ENCODE data around the gene NUAK1.

NUAK1 gene

DNA sequence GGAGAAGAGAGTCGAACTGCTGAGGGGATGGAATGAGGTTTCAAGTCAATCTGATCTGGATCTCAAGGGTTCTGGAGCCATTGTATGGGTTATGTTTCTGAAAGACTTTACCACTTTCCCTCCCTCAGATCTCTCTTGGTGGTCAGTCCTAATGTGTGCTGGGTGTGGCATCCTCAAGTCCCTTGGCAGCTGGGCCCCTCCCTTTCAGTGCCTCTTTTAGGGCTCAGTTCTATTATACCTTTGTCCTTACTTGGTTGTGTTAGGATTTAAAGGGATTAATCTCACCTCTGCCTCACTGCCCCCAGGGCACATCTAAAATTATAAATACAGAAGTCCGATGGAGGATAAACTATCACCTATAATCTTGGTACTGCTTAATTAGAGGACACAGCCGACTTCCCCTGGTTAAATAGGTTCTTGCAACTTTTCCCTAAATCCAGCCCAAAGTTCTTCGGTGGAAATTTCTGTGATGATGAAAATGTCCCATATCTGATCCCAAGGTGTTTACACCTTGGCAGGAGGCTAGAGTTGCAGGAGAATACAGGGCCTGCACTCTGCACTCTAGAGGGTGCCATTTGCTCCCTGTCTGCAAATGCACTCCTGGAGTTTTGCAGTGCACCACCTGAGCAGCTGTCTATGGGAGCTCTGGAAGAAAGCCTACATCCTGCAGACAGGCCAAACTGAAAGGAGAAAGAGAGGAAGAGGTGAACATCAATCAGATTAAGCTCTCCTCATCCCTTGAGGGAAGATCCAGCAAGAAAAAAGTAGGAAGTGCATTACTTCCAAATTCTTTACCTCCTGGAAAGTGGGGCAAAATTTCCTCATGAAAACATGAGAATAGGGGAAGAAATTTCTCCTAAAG lies 106.8 kb downstream of the NUAK1 start:
- DNase-seq (ENCODE audit: low read depth), result no peak

DNA sequence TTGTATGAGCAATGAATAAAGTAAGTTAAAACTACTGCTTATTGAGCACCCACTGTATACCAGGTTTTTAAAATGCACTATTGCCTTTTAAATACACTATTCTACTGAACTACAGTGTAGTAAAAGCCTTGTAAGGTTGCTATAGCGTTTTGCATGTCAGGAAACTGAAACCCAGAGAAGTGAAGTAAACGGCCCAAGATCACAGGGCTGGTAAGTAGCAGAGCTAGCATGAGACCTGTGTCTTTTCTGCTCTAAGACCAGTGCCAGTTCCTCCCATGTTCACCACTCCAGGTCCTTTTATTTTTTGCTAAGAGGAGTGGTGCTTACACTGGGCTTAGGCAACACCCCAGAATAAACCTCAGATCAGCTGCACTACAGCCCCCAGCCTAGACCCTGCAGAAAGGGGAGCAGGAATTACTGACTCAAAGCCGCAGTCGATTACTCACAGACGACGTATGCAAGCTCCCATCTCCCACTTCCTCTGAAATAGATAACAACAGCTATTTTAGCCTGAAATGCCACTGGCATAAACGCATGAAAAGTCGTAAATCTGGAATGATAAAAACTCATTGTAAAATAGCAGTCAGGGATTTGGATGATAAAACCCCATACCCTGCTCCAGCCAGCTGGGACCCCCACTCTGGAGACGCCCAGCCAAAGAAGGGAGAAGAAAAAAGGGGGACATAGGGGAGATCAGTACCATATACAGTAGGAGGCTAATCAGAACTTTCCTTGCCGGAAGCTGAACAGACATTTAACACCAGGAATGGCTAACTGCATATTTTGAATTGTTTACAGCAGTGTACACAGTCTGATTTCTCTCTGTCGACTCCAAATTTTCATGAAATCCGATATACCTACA lies 108.3 kb downstream of the NUAK1 start:
- peak; percentile 87 for DNase-seq (ENCODE audit: low read depth)

DNA sequence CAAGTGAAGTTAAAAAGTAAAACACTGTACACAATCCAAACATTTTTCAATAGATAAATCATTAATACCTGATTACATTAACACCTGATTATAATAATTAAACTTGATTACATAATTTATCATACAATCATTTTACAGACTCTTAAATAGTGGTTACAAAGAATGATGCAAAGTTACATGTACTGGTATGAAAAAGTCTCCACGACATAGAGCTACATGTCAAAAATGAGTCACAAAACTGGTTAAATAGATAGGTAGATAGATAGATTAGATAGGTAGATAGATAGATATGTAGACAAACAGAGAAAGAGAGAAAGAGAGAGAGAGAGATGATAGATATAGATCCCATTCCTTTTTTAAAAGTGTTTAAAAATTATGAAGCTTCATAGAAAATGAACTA lies 109.2 kb downstream of the NUAK1 start:
- DNase-seq (ENCODE audit: low read depth), result no peak

DNA sequence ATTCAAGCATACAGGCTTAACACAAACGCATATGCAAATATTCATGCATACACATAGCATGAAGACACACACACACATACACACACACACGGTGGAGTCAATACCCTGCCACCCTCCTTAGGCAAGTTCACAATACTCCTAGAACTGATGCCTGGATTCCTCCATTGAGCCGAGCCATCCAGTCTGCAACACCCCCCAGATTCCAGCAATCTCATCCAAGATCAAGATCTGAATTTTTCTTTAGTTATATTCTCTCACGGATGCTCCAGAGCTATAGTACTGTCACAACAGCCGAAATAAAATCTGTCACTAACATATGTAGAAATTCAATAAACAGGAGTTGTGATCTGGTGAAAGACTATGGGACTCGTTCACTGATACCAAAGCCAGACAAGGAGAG lies 110.8 kb downstream of the NUAK1 start:
- DNase-seq (ENCODE audit: low read depth), result no peak

DNA sequence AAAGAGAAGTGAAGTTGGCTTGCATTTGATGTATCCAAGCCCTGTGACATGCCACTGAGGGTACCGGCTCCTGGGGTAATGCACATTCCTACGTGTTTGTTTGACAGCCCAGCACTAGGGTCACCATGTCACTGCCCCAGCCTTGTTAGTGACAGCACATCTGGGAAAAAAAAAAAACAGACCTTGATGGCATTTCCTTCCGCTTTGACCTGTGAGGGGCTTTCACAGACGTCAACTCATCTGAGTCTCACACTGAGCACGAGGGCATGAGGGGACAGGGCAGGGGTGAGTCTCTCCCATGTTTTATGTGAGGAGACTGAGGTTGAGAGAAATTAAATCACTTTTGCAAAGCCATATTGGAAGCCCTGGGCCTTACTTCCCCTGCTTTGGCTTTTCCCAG lies 111.5 kb downstream of the NUAK1 start:
- no peak for DNase-seq (ENCODE audit: low read depth)

DNA sequence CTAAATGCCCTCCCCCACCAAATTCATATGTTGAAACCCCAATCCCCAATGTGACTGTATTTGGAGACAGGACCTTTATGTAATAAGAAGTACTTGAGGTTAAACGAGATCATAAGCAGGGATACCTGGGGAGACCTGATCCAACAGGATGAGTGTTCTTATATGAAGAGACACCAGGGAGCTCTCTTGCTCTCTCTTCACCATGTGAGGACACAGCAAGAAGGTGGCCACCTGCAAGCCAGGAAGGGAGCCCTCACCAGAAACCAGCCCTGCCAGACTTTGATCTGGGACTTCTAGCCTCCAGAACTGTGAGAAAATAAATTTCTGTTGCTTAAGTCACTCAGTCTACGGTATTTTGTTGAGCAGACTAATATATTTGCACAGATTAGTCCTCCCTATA lies 113.6 kb downstream of the NUAK1 start:
- DNase-seq (ENCODE audit: low read depth), result no peak

DNA sequence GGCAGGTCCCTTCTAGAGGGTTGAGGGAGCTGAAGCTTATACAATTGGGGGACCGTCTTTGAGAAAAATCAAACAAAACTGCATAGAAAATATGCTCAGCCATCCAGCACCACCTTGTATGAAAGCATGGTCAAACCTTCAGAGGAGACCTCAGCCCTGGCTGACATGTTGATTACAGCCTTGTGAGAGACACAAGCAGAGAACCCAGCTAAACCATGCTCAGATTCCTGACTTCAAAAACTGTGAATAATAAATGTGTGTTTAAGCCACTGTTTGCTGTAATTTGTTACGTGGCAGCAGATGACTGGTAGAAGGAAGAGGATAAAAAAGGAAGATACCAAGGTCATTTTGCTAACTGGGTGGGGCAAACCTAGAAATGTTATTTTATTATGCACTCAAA lies 115.7 kb downstream of the NUAK1 start:
- no peak for DNase-seq (ENCODE audit: low read depth)

DNA sequence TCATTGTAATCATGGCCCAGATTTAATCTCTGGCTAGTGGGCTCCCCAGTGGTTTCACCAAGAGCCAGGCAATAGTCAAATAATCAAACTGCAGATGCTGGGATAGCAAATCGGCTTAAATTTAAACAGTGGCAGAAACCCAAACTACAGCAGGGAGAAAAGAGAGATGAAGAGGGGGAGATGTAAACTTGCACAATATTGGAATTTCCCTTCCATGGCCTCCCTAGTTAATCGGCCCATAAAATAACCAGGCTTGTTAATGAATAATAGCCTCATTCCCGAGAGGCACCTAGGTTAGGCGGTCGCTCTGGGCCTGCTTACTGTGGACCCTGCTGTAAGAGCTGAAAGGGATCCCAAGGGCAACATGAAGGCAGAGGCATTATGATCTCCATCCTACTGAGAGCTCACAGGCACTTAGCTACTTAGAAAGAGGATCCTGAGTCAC lies 116.2 kb downstream of the NUAK1 start:
- DNase-seq (ENCODE audit: low read depth), result no peak

DNA sequence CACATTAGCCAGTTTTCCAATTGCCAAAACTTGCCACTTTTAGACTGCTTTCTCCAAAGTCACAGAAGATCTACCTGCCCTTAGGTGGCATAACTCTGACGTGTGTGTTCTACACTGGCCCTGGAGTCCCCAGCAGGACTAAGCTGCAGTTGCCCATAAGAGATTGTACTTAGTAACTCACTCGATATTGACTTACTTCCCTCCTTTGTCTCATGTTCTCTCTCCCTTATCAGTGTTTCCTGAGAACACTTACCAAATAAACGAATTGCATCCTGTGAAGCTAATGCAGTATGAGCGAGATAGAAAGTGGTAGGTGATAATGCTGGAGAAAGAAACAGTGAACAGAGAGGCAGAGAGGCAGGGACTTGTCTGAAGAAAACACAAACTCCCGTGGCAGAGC lies 117.2 kb downstream of the NUAK1 start:
- no peak for DNase-seq (ENCODE audit: low read depth)

DNA sequence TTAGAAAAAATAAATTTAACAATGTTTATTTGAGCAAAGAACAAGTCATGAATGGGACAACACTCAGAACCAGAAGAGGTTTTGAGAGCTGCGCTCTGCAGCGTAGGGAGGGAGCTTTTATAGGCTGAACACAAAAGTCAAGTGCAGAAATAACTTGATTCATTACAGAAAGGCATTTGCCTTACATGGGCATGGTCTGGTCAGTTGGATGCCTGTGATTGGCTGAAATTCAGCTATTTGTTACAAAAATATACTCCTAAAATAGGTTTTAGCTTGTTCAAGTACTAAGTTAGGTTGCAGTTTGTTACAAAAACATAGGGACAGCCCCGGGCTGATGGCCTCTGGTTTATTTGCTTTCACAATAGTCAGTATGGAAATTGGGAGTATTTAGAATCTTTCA lies 118.0 kb downstream of the NUAK1 start:
- DNase-seq (ENCODE audit: low read depth), result no peak

DNA sequence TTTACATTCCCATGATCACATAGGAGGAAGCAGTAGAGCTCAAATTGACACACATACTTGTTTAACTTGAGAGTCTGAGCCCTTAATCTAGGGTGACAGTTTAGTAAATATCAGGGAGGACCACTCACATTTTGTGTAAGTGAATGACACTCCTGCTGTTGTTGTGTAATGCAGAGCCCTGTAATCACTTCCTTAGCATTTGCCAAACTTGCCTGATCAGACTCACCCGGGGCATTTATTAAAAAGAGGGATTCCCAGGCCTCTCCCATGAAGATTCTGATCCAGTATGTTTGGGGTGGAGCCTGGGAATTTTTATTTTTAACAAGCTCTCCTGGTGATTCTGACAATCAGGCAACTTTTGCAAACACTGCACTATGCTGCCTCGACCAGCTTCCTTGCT lies 119.6 kb downstream of the NUAK1 start:
- no peak for DNase-seq (ENCODE audit: low read depth)

DNA sequence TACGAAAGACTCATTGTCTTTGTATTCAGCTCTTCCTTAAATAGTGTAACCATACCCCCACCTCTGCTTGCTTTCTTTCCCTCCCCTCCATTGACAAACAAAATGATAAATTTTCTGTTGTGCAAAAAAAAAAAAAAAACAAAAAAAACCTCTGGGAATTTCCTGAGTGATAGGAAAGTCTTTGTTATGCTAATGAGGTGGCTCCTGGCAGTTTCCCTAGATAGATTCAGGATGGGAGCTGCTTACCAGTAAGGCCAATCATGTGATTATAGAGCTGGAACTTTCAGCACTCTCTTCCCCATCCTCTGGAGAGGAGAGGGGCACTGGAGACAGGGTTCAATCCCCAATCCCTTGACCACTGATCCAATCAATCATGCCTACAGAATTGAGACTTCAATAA lies 120.5 kb downstream of the NUAK1 start:
- no peak for DNase-seq (ENCODE audit: low read depth)

DNA sequence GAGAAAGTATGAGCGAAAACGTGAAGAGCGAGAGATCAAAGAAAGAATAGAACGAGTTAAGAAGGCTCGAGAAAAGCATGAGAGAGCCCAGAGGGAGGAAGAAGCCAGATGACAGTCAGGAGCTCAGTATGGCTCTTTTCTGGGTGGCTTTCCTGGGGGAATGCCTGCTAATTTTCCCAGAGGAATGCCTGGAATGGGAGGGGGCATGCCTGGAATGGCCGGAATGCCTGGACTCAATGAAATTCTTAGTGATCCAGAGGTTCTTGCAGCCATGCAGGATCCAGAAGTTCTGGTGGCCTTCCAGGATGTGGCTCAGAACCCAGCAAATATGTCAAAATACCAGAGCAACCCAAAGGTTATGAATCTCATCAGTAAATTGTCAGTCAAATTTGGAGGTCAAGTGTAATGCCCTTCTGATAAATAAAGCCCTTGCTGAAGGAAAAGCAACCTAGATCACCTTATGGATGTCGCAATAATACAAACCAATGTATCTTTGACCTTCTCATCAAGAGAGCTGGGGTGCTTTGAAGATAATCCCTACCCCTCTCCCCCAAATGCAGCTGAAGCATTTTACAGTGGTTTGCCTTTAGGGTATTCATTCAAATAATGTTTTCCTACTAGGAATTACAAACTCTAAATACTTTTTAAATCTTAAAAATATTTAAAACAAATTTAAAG lies 122.0 kb downstream of the NUAK1 start:
- DNase-seq (ENCODE audit: low read depth), result peak; percentile 22

DNA sequence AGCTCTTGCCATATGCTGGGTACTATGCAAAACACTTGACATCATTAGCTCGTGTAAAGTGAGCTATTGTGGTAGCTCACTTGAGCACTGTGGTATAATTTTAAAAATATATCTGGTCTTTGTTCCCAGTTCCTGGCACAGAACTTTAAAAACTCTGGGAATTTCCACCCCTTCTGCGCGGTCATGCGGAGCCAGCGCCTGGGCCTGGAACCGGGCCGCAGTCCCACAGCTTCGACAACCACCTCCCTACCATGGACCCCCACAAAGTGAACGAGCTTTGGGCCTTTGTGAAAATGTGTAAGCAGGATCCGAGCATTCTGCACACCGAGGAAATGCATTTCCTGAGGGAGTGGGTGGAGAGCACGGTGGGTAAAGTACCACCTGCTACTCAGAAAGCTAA lies 123.1 kb downstream of the NUAK1 start:
- DNase-seq (ENCODE audit: low read depth), result no peak

DNA sequence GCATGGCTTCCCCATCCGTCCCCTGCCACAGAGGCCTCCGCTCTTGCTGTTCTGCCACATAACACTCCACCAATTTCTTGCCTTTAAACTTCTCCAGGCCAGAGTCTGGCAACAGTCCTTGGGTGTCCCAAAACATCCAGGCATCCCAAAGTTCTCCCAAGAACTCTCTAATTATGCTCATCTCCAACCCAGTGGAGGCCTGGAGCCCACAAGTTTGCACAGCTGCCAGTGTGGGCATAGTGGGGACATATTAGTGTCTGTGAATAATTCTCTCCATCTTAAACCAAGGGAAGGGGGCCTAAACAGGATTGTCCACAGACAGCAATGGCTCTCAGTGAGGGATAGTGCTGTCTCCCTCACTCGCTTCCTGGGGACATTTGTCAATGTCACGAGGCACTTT lies 124.8 kb downstream of the NUAK1 start:
- no peak for DNase-seq (ENCODE audit: low read depth)

Measured in HS-27A (cell line).